Transverse colon (tissue), 4 donors: ENCODE measurements around the gene KIAA0753.

Experiments used
- CTCF ChIP-seq, 5 experiments: fragments of 200-600 bp in 3 of 5; fragments of 450-650 bp in 2 of 5; sonication (generic) in 3 of 5; IDR thresholded peaks; 1 replicate in 2 of 5; 2 replicates in 3 of 5; pipeline ENCODE4 v1.5.1; 2016 to 2017; ENCODE audit warnings: antibody characterized with exemption in 5 of 5, inconsistent platforms in 3 of 5, mild to moderate bottlenecking in 2 of 5, moderate library complexity in 1 of 5
- EP300 ChIP-seq: sonication (generic); formaldehyde crosslinking; IDR thresholded peaks from one replicate; pipeline ENCODE4 v1.6.1; 2017; ENCODE audit warnings: antibody characterized with exemption, low read depth
- POLR2A ChIP-seq: fragments of 450-650 bp; IDR thresholded peaks from one replicate; pipeline ENCODE4 v1.6.1; 2016; ENCODE audit warnings: antibody characterized with exemption, mild to moderate bottlenecking, moderate library complexity
- POLR2AphosphoS5 ChIP-seq, 3 donors: sonication (generic); formaldehyde crosslinking; IDR thresholded peaks; one replicate each; pipeline ENCODE4 v1.6.1; 2016; ENCODE audit warnings: antibody characterized with exemption in 3 of 3

- TF ChIP-seq CTCF (IDR thresholded peaks at IDR 0.05) = no peak
- no peak for TF ChIP-seq POLR2A
- no peak for TF ChIP-seq EP300
- TF ChIP-seq POLR2AphosphoS5 (IDR thresholded peaks at IDR 0.05) = no peak
These were observed 20.4 kb upstream of the KIAA0753 start for GRCh38 chr17:6660805-6661463.
